Stimulated activated CD4-positive, alpha-beta T cell treated with anti-CD3 and anti-CD28 coated beads, TNF-alpha, amount 100 ng/mL, for 48 hours (primary cell): Measurements from ENCODE around the gene ARHGEF6.
"Not testable (repeated sequence)": the region's sequence is repeated elsewhere in the genome, so short reads cannot be mapped to it uniquely, and the experiment has no call there.

ENCODE experiments used
- DNase-seq, 3 donors: peaks; one replicate each; pipeline ENCODE4 v3.0.0-alpha.2; 2020; ENCODE audit warnings: low read depth in 3 of 3

Gene ARHGEF6

DNA sequence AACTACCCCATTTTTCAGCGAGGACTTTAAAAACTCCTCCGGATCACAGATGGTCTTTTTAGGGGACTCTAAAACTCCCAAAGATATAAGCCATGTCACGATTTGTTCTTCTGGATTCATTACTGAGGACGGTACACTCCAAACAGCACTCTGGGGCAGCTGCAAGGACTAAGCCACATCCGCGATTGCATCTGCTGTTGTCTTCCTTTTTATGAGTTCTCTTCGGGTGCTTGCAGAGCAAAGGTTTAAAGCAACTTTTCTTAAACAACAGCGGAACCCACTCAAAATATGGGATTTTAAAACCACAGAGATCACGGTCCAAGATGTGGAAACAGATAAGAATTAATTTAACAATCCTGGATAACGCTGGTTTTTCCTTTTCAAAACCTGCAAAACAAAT lies at the start of gene ARHGEF6:
ARHGEF6 (minus strand) TSS at position 170 of the 400 bp plus-strand sequence; CDS start at position 120, 50 bp downstream.
- DNase-seq: no peak

GRCh38 chrX:136829413-136829812 lies 48.7 kb upstream of the ARHGEF6 start:
- DNase-seq: no peak

- no peak for DNase-seq
Observed at GRCh38 chrX:136828830-136829229, 48.1 kb upstream of the ARHGEF6 start.

DNA sequence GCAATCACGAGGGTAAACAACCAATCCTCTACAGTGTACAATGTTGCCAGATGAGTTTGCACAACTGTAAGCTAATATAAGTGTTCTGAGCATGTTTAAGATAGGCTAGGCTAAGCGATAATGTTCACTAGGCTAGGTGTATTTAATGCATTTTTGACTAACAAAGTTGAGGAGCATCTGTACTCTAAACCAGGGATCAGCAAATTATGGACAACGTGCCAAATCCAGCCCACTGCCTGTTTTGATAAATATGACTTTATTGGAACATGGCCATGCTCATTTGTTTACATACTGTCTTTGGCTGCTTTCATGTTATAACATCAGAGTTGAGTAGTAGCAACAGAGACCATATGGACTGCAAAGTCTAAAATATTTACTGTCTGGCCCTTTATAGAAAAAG lies 46.3 kb upstream of the ARHGEF6 start:
- DNase-seq: no peak

DNA sequence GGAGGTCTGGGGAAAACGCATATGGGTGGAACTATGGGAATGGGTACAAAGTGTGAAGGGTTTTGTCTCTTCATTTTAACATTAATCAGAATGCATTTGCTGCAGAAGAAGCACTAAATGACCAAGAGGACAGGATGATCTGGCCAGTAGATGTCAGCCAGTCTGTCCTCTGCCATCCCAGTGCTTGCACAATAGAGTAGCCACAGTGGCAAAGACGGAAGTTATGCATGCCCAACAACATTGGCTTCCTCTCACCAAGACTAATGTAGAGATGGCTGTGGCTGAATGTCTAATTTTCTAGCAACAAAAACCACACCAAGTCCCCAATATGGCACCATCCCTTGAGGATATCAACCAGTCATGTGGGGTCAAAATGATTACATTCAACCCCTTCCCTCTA lies 45.0 kb upstream of the ARHGEF6 start:
- DNase-seq: no peak

GRCh38 chrX:136823175-136823574 lies 42.4 kb upstream of the ARHGEF6 start:
- DNase-seq: no peak

DNA sequence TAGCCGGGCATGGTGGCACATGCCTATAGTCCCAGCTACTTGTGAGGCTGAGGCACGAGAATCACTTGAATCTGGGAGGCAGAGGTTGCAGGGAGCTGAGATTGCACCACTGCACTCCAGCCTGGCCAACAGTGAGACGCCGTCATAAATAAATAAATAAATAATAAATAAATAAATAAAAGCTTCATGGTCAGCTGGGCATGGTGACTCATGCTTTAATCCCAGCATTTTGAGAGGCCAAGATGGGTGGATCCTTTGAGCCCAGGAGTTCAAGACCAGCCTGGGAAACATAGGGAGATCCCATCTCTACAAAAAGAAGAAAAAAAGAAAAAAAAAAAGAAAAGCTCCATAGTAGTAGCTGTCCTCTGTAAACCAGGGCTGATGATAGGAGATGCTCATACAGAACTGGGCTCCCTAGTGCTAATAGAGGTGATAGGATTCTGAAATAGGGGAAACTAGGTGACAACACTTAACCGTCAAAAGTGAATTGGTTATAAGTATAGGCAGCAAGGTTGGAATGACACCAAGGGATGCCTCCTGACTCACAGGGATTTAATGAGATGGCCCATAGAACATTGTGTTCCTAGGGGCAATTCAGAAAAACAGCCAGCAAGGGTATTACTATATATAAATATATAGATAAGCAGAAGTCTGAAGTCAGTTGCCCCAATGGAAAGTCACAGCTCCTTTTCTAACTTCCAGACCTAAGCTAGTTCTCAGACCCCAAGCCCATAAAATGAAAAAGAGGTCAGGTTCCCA lies 41.8 kb upstream of the ARHGEF6 start:
- DNase-seq: no peak

DNA sequence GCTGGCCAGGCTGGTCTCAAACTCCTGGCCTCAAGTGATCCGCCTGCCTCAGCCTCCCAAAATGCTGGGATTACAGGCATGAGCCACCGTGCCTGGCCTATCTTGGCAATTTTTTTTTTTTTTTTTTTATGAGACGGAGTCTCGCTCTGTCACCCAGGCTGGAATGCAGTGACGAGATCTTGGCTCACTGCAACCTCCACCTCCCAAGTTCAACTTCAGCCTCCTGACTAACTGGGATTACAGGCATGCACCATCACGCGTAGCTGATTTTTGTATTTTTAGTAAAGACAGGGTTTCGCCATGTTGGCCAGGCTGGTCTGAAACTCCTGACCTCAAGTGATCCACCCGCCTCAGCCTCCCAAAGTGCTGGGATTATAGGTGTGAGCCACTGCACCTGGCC lies 39.0 kb upstream of the ARHGEF6 start:
- not testable (repeated sequence) for DNase-seq

- DNase-seq: no peak
Observed at GRCh38 chrX:136819031-136819703, 38.4 kb upstream of the ARHGEF6 start.

GRCh38 chrX:136816975-136817374 lies 36.2 kb upstream of the ARHGEF6 start:
- no peak for DNase-seq

- DNase-seq: no peak
Observed at GRCh38 chrX:136814847-136815750, 34.4 kb upstream of the ARHGEF6 start.

DNA sequence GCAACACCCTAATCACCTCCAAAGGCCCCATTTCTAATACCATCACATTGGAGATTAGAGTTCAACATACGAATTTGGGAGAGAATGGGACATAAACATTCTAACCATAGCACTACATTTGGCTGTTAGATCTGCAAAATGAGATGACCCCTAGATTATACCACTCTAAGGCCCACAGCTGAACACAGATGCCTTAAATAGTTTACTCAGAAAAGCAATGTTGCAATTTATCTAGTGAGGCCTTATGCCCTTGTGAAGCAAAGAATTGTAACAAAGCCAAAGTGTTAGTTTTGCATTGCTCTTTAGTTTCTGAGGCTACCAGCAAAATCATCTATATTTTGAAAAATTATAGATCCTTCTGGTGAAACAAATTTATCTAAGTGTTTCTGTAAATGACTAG lies 31.6 kb upstream of the ARHGEF6 start:
- no peak for DNase-seq

DNA sequence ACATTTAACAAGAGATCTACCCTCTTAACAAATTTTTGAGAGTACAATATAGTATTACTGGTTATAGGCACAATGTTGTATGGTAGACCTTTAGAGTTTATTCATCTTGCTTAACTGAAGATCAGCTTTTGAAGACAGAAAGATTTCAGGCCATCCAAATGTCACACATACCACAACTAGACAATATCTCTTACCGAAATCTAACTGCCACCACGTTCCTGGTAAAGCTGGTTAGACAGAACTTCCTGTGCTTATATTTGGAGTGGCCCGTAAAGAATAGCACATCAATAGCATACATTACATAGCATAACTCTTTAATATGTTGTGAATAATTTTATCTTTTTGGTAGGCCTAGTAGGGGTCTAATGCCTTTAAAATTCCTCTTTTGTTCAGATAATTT lies 29.8 kb upstream of the ARHGEF6 start:
- DNase-seq: no peak

DNA sequence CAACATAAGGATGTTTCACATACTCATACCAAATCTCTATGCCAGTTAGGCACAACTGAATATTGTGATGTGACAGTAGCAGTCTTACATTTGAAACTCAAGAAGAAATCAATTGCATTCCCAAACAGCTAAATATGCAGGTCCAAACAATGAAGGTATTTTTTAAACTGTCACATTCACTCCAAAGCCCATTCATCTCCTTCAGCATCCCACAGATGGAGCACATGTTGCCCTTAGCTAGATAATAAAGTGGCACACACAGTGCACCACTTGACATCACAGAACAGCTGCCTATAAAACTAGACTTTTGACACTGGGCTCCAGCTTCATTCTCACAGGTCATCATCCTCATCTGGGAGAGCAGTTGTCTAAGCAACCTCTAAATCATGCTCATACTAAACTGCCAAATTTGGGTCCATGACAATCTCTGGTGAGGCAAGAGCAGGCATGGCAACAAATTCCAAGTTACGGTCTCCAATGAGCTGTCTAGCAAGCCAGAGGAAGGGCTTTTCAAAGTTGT lies 26.2 kb upstream of the ARHGEF6 start:
- no peak for DNase-seq

DNA sequence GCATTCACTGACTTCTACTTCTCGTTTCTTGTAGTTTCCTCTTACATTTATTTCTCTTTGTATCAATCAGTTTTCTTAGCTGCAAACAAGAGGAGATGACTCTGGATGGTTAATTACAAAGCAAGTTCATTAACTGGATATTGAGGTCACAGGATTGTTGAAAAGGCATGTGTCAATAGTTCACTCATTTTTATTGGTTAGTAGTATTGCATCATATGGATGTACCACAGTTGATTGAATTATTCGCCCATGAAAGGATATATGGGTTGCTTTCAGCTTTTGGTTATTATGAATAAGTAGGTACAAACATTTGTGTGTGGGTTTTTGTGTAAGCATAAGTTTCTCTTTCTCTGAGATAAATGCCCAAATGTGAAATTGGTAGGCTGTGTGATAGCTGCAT lies 21.8 kb upstream of the ARHGEF6 start:
- DNase-seq: no peak

GRCh38 chrX:136797787-136798186 lies 17.1 kb upstream of the ARHGEF6 start:
- DNase-seq: no peak

DNA sequence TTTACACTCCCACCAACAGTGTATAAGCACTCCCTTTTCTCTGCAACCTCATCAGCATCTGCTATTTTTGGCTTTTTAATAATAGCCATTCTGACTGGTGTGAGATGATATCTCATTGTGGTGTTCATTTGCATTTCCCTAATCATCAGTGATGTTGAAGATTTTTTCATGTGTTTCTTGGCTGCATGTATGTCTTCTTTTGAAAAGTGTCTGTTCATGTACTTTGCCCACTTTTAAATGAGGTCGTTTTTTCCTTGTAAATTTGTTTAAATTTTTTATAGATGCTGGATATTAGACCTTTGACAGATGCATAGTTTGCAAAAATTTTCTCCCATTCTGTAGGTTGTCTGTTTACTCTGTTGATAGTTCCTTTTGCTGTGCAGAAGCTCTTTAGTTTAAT lies 14.4 kb upstream of the ARHGEF6 start:
- DNase-seq: not testable (repeated sequence)

- DNase-seq: not testable (repeated sequence)
Observed at GRCh38 chrX:136794660-136795059, 13.9 kb upstream of the ARHGEF6 start.

GRCh38 chrX:136794080-136794479 lies 13.3 kb upstream of the ARHGEF6 start:
- DNase-seq: no peak

DNA sequence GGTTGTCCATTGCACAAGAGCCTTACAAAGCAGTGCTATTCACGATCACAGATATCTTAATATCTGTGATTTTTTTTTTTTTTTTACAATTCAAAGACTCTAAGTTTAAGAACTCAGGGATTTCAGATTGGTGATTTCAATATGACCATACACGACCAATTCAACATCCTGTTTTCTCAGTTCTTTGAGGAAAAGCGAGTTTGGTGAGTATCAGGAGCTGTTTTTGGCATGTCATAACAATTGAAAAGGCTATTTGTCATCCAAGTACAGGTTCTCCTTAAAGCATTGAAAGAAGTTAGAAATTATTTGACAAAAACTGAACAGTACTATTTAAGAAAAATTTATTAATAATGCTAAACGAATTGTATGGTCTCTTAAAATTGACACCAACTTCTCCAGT lies 9.1 kb upstream of the ARHGEF6 start:
- DNase-seq: no peak

GRCh38 chrX:136784231-136784630 lies 3.5 kb upstream of the ARHGEF6 start:
- DNase-seq: no peak

GRCh38 chrX:136783159-136783558 lies 2.4 kb upstream of the ARHGEF6 start:
- DNase-seq: no peak
